D341Med (cell line): ENCODE data around the gene RENBP.
A peak's percentile ranks its signal among the peaks of the same experiment; 100 is the strongest.

Experiments
- DNase-seq: peaks from one replicate; pipeline ENCODE4 v3.0.0; 2012; ENCODE audit warnings: low spot score

Gene RENBP

DNA sequence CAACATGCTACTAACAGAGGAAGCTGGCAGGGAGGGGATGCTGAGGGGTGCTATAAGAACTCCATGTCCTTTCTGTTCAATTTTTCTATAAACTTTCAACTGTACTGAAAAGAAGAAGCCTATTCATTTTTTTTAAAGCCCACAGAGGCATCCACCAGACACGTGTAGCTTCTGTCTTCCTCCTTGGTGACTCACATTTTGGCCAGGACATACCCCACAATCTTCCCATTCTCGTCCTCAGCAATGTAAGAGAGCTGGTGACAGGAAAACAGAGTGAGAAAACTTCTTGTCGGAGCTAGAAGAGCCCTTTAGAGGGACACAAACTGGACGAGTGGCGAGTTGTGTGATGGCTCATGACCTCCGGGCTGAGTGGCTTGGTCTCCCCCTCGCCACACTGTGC lies 10.7 kb downstream of the RENBP start:
- no peak for DNase-seq

DNA sequence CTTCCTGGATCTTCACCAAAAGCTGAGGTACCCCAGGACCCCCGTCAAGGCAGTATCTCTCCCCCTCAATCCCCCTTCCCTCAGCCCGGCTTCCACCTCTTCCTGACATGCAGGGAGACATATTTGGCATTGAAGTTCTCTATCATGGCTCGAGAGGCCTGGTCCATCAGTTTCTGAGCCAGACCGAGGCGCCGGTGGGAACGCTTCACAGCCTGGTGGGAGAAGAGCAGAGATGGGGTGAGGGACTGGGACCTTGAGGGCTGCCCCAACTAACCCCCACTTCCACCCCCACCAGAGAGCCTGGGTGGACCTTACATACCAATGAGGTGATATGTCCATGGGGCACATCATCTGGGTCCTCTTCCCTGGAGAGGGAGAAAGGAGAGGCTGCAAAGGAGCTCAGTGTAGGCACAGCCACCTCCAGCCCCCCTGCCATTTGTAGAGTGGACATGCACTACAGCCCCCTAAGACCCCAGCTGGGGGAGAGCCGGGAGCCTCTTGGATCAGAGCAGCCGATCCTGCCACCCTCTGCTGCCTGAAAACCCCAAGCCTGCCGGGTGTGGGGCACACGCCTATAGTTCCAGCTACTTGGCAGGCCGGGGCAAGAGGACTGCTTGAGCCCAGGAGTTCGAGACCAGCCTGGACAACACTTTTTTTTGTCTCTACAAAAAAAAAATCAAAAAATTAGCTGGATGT lies 12.1 kb downstream of the RENBP start:
- DNase-seq, result no peak

DNA sequence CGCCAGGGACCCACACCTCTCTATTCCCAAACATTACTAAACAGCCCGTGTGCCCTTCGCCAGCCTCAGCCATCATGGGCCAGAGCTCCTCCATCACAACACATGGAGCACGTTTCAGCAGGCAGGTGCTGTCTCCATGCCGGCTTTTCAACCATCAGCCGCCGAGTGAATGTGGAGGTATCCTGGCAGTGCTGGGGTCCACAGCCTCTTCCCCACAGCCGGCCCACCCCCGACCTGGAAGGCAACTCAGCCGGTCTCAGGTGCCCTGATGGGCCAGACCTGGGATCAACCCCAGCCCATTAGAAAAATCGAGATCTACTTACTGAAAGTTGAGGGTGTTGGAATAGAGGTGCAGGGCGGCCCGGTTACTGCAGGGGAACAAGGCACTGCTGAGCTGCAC lies 12.7 kb downstream of the RENBP start:
- no peak for DNase-seq

DNA sequence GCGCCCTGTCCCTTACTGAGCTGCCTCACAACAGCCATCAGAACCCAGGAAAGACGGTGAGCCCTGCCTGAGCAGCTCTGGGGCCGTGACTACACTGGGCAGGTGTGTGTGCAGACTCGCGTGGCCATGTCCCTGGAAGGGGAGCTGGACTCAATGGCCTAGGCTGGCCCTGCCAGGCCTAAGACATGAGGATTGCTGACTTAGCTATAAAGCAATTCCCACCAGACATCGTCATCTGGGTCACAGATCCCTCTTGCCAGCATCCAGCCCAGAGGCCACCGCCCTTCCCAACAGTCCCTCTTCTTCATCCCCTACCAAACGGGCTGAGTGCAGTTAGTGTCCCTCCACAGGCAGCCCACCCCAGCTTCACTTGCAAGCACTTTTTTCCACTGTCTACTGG lies 13.3 kb downstream of the RENBP start:
- DNase-seq, result no peak

DNA sequence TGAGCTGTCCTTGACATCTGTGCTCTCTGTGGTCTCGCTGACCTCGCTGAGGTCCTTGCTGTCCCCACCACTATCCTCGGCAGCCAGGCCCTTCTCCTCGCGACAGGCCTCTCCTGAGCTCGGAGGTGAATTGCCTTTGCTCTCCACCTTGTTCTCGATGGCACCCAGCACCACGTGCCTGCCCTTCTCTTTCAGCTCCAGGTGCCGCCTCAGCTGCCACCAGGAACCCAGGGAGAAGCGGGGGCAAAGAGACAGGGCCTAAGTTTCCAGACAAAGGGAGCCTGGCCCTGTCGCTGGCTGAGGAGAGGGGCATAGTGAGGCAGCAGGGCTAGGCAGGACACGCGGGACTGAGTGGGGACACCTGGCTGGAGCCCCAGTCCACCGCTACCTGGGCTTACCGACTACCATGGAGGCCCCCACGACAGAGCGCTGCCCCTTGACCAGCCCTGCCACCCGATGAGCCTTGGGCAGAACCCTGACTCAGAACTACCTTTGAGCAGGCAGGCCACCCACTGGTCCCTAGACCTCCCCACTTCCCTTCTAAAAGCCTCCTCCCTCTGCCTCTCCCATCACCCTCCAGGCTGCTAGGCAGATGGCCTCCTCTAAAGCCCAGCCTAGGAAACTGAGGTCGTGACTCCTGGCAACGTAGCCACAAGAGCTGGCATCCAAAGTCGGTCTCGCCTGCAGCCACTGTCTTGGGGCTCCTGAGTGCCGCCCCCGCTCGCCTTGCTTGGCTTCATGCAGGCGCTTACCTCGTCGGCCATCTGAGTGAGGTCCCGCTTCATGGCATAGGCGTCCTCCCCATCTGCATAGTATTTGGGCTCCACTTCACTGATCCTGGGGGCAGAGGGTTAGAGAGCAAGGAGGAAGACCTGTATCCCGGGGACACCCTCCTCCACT lies 14.2 kb downstream of the RENBP start:
- DNase-seq, result no peak

DNA sequence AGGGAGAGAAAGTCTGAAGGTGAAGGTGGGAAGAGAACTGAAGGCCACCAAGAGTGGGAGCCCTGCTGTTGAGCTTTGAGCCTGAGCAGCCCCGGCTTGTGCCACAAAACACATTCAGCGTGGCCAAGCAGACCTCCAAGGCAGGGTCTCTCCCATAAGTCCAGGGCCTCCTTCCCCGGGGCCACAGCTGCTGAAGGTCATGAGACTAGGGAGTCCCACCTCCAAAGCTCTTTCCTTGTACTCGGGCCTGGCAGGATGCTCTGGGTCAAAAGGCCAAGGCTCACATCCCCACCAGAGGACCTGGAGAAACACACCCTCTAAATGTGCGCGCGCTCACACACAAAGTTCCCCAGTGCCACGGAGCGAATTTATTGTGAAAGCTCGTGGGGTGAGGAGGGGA lies 14.9 kb downstream of the RENBP start:
- DNase-seq, result no peak

DNA sequence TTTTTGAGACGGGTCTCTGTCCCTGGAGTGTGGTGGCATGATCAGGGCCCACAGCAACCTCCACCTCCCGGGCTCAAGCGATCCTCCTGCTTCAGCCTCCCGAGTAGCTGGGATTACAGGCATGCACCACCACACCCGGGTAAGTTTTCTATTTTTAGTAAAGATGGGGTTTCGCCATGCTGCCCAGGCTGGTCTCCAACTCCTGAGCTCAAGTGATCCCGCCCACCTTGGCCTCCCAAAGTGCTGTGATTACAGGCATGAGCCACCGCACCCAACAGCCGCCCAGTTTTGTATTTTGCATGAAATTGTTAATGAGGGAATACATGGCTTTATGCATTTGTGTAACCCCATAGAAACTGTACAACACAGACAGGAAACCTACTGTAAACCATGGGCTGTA lies 15.6 kb downstream of the RENBP start:
- no peak for DNase-seq

DNA sequence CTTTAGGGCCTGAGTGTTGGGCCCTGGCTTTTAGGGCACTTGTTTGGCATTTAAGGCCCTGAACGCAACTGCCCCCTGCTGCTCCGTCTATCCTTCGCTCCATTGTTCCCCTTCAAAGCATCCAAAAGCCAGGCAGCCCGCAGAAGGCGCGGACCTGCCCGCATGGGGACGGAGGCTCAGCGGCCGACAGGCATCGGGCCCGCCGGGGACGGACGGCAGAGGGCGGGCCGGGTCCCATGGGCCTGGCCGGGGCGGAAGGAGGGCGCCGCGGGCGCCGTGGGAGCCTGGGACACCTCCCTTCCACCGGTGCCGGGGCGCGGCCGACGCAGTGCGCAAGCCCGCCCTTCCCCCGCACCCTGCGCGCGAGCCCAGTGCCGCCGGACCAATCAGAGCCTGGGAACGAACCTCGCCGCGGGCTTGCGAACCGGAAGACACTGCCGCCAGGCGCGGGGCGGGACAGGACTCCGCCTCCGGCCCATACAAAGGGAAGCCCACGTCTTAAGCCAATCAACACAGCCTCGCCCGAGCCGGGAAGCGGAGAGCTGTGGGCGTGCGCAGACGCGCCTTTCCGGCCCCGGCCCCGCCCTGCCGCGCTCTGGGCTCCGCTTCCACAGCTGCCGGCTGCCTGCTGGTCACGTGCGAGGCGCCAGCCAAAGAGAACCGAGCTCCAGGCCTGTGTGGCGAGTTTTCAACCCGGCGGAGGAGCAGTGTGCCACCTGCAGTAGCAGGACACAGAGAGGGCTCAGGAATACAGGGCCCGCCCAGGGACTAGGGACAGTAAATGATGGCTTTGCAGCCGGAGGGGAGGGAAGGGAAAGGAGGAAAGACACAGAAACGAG lies 16.3 kb downstream of the RENBP start:
- DNase-seq, result peak; percentile 89

DNA sequence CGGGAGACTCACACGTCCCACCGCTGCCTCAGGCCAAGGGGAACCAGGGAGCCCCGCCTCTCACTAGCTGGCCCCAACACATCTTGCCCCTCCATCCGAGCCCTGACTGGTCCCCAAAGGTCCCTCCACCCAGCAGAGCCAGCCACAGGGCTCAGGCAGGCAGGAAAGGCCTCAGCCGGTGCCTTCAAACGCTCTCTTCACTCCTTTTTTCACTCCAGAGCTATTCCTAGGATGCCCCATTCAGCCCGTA lies 16.8 kb downstream of the RENBP start:
- no peak for DNase-seq

DNA sequence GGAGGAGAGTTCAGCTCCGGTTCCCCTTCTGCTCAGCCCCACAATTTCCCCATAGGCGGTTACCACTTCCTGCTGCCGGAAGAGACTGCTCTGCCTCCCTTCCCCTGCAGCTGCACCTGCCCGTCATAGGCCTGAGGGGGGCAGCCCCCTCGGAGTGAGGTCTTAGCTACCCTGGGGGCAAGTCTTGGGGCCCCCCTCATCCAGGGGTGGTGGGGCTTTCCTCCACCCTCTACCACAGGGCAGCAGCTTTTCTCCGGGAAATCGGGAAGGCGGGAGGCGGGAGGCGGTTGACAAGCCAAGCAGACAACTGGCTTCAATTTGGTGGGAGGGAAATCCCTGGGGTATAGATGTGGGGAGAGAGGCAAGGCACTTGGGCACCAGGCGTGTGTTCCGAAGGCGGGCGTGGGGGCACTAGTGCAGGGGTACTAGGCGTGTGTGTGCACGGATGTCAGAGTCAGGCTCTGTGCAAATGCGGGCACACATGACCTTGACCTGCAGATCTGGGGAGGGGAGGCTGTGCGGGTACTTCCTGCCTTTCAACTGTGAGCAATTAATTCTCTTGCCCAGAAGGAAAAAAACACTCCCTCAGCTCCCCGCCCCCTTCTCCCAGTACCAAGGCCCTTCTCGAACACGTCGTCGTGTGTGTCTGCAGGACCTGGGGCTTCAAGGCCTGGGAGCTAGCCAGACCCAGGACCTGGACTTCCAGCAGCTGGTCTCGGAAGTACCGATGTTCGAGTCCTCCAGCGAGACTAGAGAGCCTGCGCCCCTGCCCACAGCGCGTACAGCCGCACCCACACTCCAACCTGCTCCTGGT lies 17.4 kb downstream of the RENBP start:
- no peak for DNase-seq

DNA sequence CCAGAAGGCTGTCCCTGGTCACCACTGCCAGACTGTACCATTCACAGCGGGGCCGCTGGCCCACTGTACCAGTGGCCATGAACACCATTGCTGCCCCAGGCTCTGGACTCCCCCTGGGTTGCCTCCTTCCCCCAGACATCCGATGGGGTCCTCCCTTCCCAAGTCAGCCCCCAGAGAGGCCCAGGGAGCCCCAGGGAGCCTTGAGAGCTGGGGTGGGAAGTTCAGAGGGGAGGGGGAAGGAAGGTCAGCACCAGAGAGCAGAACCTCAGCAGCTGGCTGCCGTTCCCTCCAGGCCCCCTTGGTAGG lies 17.9 kb downstream of the RENBP start:
- no peak for DNase-seq

DNA sequence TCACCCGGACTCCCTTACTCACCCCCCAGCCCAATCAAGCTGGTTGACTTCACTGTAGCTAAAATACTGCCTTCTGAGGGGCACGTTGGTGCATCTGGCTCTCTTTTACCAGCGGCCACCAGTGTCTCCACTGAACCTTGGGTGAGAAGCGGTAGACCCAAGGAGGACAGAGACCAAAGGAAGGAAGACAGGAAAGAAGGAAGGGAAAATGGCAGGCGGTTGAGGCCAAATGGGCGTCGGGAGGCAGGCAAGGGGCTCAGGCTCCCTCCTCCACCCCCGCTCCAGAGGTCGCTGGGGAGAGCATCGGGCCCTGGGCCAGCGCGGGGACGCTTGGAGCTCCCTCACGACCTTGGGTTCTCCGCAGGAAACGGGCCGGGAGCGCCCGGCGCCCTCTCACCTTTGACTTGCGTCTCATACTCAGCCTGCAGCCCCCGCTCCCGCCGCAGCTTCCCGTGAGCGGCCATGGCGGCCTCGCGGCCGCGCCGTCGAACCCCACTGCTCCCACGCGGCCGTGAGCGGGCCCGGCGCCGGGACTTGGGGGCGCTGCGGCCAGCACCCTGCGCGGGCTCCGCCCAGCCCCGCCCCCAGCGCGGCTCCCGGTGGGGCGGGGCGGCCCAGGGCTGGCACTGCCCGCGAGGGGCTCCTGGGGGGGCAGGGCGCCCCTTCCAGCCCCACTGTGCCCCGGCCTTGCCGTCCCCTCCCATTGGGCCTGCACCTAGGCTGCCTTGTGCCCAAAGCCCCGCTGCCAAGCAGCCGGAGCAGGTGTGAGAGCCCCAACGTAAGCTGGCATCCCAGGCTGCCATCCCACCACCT lies 18.5 kb downstream of the RENBP start, which contains the start of gene ARHGAP4:
TSS of gene ARHGAP4 (minus strand) at position 526 of the 813 bp plus-strand sequence. CDS start at position 464, 62 bp downstream.
- DNase-seq, result peak; percentile 67

DNA sequence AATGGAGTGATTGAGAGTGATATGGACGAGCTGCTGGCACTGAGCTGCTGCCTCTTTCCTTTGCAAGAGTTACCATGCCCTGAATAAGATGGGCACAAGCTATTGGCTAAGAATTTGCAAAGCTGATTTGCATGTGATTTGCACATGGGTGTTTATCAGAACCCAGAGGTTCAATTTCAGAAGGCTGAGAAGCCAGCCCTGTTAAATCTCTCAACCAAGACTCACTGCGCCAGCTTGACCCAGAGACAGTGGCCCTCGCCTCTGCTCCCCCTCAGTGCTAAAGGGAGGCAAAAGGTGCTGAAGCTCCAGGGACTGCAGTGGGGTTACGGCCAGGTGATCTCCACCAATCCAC lies 19.1 kb downstream of the RENBP start:
- DNase-seq, result no peak

DNA sequence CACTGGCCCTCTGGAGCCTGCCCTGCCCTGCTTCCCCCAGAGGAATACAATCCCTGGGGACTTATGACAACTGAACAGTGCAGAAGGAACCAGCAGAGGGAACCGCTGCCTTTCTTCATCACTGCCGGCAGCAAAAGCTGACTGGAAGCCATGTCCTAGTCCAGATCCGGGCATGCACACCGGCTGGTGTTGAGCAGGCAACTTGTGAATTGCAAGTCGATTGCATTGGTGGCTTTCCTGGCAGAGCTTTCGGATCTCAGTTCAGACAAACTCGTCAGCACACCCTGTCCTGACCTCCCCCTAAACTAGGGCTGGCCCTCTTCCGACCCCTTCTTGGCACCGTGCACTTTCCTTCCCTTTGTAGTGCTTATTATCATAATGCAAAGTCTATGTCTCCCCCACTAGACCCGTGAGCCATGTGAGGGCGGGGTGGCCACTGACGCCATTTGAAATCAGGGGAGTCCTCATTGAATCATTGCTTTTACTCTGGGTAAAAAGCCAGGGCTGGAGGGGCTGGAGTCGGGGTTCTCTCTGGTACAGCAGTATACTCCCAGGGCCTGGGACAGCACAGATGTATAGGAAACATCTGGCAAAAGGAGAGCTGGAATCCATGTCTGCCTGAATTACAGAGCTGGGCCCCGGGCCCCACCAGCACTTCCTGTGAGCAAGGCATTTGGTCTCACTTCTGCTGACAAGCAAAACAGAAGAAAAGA lies 20.1 kb downstream of the RENBP start:
- DNase-seq, result peak; percentile 71

DNA sequence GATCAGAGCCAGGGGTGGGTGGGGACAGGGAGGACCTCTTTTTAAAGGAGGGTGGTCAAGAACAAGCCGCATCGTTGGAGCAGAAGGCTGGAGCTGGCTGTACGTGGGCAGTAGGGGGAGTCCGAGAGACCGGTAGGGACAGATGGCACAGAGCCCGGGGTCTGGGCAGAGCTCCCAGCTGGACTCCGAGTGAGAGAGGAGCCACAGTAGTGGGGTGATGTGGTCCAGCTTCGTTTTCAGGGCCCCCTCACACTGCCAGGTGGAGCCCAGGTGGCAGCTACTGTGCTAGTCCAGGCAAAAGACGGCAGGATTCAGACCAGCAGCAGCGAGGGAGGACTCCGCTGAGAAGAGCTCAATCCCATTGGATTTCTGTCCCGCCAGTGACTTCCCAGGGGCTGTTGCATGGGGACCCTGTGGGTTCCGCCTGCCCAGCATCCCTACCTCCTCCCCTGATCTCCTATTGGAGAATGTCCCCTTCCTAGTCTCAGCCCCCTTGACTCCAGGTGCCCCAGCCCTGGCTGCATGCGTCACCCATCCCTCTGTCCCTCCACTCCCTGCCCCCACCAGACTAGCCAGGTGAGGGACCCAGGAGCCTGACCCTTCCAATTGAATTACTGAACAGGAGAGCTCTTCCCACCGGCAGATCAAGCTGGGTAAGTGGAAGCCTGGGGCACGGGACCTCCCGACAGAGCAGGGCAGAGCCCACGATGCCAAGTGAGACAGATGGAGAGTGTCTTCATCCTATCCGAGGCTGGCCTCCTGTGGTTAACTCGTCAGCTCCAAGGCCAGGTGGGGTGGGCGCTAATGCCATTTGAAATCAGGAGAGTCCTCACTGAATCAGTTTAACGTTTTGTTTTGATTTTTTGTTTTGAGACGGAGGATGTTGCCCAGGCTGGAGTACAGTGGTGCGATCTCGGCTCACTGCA lies 21.2 kb downstream of the RENBP start:
- DNase-seq, result no peak

DNA sequence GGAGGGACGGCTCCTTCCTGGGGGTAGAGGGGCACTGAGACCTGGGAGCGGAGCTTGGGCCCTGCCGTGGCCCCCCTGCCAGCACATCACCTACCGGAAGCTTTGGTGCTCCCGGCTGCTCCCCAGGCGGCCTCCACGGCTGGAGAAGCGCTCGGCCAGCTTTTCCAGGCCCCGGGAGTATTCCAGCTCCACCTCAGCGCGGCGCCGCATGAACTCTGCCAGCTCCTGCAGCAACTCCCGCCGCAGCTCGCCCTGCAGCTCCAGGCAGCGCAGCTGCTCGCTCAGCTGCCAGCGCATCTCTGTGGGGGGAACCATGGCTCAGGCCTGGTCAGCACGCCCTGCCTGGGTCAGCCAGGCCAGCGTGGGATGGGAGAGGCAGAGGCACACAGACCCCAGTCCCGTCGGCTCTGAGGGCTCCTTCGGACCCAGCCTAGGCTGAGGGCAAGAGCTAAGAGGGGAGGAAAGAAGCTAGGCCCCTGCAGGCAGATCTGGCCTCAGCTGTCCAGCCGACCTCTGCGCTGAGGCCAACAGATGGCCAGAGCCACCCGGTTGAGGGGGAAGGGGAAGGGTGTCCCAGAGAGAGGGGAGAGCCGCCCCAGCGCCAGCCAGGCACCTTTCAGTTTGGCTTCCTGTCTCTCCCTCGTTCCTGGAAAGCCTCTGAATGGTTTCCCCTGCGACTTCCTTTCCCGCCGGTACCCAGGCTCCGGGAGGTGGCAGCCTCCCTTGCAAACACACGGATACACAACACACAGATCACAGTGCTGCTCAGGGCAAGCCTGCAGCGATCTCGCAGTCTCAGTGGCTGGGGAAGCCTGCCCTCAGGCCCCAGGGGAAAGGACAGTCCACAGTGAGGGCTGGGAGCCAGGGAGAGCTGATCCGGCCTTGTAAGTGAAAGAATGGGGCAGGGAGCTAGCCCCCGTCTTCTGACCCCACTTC lies 22.7 kb downstream of the RENBP start:
- DNase-seq, result no peak

DNA sequence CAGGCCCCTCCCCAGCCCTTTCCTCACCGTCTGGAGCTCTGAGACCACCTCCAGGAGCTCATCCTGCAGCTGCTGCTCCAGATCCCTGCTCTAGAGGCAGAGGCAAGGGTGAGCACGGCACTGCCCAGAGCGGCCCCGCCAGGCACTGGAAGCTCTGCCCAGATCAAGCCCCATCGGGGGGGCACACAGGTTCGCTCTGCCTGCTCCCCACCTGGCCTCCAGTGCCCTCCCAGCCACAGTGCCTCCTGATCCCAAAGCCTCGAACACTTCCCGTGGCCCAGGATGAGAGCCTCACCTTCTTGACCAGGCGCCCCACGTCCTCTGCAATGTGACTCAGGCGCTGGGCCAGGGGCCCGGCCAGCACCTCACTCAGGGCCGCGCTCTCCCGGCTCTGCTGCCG lies 23.4 kb downstream of the RENBP start:
- DNase-seq, result no peak

DNA sequence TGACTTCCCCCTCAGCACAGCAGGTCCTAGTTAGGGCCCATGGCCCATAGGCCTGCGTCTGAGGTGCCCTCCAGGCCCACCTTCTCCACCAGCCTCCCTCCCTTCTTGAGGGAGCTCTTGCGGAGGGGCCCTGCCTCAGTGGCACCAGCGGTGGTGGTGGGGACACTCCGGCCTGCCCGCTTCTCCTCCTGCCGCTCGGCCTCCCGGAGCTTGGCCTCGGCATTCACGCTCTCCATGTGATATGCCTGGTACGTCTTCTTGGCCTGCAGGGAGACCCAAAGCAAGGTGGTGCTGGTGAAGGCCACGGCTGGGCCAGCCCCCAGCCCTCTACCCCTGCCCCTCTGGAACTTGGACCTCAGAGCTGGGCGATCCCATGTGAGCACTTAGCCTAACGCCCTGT lies 23.9 kb downstream of the RENBP start:
- no peak for DNase-seq
